SU-DHL-6 (cell line): ENCODE data around the gene CAD.

ENCODE experiments used
- EZH2phosphoT487 ChIP-seq: fragments of 200-600 bp; sonication (generic), shearing (Covaris generic); conservative IDR thresholded peaks from 2 replicates; pipeline ENCODE4 v1.6.1; 2018; ENCODE audit warnings: mild to moderate bottlenecking, antibody characterized with exemption, low read length, moderate library complexity, mixed read lengths
- TF ChIP-seq, protein P1 (sequence below): fragments of 200-600 bp; sonication (generic); IDR thresholded peaks from one replicate; pipeline ENCODE4 v1.5.1; 2017; ENCODE audit warnings: antibody characterized with exemption, mild to moderate bottlenecking, low read length, moderate library complexity; ENCODE audit not compliant: insufficient read depth, poor library complexity, severe bottlenecking

DNA sequence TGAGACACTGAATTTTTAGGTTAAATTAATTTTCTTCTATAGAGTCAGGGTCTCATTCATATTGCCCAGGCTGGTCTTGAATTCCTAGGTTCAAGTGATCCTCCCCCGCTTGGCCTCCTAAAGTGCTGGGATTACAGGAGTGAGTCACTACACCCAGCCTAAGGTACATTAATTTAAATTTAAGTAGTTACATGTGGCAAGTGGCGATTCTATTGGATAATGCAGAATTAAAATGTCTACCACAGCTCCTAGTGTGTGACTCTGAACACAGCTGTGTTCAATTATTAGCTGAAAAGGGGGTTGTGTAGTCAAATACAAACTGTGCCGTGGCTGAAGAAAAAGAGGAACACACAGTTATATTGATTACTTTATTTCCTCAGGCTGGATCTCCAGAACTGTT is 2.2 kb upstream of the CAD start:
- TF ChIP-seq, protein P1, sequence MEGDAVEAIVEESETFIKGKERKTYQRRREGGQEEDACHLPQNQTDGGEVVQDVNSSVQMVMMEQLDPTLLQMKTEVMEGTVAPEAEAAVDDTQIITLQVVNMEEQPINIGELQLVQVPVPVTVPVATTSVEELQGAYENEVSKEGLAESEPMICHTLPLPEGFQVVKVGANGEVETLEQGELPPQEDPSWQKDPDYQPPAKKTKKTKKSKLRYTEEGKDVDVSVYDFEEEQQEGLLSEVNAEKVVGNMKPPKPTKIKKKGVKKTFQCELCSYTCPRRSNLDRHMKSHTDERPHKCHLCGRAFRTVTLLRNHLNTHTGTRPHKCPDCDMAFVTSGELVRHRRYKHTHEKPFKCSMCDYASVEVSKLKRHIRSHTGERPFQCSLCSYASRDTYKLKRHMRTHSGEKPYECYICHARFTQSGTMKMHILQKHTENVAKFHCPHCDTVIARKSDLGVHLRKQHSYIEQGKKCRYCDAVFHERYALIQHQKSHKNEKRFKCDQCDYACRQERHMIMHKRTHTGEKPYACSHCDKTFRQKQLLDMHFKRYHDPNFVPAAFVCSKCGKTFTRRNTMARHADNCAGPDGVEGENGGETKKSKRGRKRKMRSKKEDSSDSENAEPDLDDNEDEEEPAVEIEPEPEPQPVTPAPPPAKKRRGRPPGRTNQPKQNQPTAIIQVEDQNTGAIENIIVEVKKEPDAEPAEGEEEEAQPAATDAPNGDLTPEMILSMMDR: no peak
- TF ChIP-seq EZH2phosphoT487: no peak
